Limb (tissue), 2 donors: Measurements from ENCODE around the gene RBMS3.
"Not testable (repeated sequence)": the region's sequence is repeated elsewhere in the genome, so short reads cannot be mapped to it uniquely, and the experiment has no call there.

Experiments
- DNase-seq, 2 donors: peaks; one replicate each; pipeline ENCODE4 v3.0.0-alpha.2; 2016; ENCODE audit errors: extremely low spot score in 2 of 2

The RBMS3 gene

DNA sequence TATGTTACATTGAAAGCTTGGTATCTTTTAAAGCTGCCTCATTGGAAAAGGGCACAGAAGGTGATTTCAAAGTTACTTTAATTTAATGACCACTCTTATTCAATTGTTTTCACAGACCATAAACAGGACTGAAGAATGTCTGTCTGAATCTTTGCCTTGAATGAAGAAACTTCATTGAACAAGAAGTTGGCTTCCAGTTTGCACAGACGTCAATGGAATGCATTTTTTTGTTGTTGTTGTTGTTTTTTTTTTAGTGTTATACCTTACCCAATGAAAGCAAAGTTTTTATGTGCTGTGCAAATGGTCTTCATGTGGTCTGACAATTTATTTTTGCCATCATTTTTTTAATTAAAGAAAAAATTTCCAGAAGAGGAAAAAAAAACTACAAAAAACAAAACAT, 722.9 kb downstream of the RBMS3 start:
- no peak for DNase-seq

DNA sequence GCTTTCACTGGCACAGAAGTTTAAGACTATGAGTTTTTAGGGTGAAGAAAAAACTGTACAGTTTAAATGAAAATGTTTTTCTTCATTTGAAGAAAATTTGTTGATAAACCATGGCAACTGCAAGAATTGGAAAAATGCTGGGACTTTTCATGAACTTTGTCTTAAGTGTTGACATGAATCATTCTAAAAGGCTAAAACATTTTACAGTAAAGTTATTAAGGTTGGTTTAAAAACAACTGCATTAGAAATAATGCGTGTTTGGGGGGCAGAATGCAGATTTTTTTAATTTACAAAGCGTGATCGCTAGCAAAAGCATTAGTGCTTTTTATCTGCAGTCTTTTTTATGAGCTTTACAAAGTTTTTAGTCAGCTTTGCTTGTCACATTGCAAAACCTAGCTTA, 723.6 kb downstream of the RBMS3 start:
- DNase-seq = no peak

DNA sequence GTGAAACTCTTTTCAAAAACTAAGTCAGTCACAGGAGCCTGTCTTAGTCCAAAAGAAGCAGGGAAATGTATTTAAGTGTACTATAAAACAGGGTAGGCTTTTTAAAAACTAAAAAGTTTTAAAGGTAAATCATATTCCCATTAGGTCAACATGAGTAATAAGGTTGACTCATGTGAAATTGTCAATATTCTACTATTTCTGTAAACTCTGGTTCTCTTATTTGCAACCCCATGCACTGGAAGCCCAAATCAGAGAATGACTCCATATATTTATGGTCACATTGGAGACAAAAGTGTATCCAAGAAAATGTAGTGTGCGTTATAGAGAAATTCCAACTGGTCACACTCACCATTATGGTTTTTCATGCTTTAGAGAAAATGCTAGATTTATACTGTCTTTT, 725.2 kb downstream of the RBMS3 start:
- DNase-seq = no peak

DNA sequence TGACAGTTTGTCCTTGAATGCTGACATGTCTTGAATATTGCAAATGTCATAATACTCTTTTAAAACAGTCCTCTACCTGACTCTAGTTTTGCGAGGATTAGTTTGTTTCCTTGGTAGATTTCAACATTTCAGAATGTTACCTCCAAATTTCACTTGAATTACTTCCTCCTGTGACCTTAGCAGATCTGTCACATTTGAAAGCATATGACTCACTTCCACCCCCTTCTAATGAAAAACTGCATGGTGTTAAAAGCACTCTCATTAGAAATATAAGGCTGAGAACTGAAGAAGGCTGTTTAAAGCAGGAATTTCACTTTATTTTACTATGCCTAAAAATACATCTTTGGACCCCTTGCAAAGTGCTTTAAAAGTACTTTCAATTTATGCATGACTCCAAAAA, 726.8 kb downstream of the RBMS3 start:
- no peak for DNase-seq

DNA sequence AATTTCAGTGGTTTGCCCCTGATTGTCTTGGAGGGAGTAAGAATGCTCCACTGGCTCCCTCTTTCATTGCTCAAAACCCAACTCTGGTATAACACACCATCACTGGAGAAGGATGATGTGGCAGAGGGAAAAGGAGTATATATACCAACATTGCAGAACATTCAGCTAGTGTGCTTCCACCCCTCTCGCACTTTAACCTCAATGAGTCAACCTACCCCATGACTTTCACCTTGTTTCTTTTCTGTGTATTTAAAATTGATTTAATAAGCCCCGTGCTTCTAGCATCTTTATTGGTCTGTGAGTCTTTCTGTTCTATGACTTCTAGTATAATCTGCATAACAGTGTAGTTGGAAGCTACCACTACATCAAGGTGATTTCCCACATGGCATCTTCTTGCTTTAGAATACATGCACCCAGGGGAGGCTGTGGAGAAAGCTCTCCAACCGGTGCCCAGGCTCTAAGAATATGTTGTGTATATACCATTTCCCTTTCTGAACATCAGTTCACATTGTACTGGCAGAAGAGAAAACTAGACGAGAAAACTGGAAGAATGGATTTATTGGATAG, 730.4 kb downstream of the RBMS3 start:
- no peak for DNase-seq

DNA sequence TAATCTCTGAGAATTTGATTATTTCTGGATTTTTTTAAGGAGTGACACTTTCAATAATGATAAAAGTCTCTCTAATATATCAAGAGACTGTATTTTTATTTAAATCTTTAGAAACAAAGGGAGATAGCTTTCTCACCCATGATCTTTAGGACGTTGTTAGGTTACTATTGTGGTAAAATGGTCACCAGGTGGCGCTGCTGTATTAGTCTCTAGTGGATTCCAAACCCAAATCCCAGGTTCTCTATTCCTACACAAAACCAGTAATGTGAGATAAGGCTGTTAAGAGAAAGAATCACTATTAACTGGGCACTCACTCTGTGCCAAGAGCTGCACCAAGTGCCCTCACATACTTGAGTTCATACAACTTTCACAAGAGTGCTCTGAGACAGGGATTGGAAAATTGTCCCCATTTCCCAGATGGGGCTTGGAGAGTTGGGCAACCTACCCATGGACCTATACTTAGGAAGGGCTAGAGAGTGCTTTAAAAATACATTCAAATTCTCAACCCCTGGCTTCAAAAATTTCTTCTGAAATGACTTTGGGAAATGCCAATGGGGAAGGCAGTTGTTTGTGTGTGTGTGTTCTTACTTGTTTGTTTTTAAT, 732.2 kb downstream of the RBMS3 start:
- DNase-seq = peak; percentile 38 to 51

DNA sequence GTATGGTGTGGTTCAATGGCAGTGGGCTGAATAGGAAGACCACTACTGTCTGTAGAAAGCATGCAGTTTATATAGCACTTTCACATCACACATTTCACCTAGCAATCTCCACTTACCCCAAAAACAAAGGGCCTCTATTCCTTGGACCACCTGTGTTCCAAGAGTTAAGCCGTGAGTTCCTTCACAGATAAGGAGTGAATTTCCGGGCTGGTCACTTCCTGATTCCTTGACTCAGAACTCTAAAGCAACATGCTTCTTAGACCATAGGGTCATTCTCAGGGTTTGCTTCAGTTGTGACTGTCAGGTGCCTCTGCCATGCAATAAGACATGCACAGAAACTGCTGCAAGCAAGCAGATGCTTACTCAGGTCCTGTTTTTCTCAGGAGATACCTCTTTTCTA, 737.0 kb downstream of the RBMS3 start:
- DNase-seq = no peak

DNA sequence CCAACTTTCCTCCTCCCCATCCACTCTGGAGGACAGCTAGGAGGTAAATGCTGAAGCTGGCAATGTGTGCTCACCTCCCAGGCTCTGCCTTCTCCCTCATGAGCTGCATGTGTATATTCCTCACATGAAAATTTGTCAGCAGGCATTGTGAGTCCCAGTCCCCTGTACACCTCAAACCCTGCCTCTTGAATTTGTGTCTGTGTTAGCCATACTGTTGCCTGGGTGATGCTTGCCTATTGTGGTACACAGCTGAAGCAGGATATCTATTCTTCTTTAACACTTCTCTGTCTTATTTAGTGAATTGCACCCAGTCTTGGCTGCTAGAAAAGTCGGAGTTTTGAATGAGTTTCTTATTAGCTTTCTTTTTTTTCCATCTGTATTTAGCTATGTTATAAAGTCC, 739.5 kb downstream of the RBMS3 start:
- no peak for DNase-seq

DNA sequence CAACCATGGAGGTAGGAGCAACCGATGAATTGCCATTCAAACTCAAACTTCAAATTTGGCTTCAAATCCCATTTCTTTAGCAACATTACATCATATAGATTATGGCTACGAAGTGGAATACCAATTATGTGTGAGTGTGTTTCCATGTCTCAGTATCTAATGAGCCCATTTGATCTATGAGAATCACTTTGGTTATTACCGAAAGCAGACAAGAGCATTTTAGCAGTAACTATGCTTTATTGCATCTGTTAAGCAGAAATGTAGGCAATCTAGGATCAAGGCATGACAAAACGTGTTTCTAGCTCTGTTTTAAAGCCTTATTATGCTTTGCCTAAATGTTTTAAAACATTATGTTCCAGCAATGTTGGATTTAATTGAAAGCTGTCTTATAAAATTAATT, 743.6 kb downstream of the RBMS3 start:
- DNase-seq = no peak

DNA sequence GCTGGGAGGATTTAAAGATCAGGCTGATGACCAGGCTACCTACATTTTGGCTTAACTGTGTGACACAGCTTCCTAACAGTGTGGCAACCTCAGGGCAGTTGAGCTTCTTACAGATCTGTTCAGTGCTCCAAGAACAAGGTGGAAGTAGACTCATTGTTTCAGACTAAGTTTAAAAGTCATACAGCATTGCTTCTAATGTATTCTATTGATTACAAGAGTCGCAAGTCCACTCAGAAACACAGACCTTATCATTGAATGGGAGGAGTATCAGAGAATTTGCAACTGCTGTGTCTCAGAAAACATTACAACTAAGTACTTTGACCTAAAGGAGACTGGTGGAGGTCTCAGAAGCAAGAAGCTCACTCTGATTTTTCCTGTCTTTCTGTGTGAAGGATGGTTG, 746.0 kb downstream of the RBMS3 start:
- DNase-seq = no peak

DNA sequence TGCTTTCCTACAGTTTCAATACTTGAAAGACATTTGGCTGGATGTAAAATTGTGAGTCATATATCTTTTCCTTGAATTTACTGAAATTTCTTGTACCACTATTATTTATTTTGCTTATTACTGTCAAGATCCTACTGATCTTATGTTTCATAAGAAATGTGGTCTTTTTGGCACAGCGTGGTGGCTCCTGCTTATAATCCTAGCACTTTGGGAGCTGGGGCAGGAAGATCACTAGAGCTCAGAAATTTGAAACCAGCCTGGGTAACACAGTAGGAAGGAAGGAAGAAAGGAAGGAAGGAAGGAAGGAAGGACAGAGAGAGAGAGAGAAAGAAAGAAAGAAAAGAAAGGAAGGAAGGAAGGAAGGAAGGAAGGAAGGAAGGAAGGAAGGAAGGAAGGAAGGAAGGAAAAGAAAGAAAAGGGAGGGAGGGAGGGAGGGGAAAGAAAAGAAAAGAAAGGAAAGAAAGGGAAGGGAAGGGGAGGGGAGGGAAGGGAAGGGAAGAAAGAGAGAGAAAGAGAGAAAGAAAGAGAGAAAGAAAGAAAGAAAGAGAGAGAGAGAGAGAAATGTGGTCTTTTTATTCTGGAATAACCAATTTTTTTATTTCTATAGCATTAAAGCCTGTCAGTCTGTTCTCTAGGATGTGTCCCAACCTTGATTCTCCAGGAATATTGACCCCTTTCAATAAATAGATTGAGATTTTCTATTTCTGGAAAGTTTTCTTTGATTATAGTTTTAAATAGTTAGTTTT, 753.5 kb downstream of the RBMS3 start:
- no peak for DNase-seq

DNA sequence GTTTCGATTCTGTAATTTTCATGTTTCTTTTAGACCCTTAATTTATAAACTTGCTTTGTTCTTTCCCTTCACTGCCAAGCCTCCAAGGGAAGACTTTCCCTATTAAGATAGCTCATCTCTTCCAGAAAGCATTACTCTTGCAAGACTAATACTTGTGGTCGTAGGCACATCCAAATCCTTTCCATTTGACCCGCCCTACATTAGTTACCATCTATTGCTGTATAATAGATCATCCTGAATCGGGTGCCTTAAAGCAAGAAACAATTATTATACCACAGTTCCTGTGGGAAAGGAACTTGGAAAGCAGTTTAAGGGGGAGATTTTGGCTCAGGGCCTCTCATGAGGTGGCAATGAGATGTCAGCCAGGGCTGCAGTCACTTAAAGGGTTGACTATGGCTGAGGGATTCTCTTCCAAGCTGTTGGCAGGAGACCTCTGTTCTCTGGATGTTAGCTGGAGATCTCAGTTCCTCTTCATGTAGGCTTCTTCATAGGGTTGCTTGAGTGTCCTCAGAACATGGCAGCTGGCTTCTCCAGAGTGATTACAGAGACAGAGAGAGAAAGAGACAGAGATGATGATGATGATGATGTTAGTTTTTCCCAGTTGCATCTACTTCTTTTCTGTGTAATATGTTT, 755.2 kb downstream of the RBMS3 start:
- DNase-seq = peak in 1 of 2 donors; percentile 15

DNA sequence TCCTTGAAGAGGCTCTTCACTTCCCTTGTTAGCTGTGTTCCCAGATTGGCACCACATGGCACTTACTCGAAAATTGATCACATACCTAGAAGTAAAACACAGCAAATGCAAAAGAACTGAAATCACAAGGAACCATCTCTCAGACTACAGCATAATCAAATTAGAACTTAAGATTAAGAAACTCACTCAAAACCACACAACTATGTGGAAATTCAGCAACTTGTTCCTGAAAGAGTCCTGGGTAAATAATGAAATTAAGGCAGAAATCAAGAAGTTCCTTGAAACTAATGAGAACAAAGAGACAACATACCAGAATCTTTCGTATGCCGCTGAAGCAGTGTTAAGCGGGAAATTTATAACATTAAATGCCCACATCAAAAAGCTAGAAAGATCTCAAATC, 759.3 kb downstream of the RBMS3 start:
- DNase-seq = no peak

DNA sequence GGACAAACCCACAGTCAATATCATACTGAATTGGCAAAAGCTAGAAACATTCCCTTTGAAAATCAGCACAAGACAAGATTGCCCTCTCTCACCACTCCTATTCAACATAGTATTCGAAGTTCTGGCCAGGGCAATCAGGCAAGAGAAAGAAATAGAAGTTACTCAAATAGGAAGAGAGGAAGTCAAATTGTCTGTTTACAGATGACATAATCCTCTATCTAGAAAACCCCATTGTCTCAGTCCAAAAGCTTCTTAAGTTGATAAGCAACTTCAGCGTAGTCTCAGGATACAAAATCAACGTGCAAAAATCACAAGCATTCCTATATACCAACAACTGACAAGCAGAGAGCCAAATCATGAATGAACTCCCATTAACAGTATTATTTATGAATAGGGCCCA, 760.6 kb downstream of the RBMS3 start:
- not testable (repeated sequence) for DNase-seq

DNA sequence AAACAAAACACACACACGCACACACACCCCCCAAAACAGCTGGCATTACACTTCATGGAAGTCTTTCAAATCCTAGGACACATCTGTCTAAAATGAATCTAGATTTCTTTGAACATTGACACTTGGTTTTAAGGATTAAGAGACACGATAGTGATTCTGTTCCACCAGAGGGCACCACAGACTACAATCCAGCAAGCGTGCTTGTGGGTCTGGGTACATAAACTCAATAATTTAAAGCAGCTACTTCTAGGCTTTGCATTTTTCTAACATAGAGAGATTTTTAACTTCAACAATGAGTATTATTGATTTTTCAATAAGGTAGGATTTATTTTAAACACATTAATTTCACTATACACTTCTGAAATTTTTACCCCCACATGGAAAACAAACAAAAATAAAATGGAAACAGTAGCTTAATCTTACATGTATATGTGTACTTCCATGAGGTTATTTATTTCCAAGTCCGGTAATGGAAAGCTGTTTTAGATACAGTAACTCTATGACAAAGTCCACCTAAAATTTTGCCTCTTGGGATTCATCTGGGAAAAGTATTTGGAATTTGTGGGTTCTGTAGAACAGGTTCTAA, 761.5 kb downstream of the RBMS3 start:
- peak; percentile 73 to 88 for DNase-seq

DNA sequence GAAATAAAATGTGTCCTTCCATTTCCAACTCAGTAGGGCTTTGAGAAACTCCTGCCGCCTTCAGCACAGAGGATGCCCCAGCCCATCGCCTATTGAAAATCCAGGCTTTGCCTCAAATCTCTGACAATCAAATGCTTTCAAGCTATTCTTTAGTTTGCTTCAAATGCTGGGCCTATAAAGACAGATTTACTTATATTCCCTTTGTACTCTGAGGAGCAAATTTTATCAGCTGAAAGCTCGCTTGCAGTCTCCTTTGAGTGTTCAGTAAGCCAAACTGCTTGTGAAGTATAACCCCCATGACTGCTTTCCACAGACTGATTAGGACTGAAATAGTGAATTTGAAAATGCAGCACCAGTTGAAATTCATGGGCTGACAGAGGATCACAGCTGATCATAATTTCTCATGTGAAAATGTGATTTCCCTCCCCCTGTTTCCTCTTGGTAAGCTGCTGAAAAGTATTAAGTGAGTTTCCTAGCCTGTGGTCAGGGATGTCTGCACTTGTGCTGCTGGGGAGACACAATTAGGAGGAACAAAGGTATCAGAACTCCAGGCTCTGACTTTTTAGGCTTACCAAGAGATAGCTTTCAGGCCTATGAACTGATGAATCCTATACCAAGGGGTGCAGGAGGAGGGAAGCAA, 762.2 kb downstream of the RBMS3 start:
- no peak for DNase-seq

DNA sequence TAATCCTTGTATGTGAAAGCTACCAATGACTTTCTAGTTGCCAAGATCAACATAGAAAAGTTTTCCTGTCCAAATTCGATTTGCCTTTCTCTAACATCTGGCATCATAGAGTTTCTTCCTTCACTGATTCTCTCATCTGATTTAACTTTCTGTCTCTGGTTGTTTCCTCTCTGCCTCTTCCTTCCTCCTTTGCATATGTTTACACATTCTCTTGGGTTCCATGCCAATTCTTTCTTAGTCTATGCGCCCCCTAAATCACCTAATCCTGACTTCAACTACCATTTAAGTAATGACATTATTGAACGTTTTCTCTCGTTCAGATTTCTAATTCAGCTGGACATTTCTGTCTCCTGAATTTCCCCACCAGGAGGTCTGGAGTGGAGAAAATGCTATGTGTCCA, 763.6 kb downstream of the RBMS3 start:
- DNase-seq = no peak

DNA sequence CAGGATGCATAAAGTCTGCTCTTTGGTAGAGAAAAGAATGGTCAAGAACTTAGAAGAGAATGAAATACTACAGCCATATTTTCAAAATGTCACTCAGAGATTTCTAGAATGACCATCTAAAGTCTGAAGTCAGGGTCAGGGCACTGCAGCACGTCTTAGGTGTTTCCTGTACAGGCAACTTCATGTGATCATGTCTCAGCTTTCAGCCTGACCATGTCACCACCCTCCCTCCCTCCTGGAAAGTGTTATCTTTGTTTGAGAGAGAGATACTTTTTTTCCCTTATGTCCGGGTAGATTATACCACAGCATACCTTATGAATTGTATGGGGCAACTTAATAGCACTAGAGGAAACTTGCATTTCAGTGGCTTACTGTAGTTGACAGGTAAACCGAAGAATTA, 767.6 kb downstream of the RBMS3 start:
- no peak for DNase-seq

DNA sequence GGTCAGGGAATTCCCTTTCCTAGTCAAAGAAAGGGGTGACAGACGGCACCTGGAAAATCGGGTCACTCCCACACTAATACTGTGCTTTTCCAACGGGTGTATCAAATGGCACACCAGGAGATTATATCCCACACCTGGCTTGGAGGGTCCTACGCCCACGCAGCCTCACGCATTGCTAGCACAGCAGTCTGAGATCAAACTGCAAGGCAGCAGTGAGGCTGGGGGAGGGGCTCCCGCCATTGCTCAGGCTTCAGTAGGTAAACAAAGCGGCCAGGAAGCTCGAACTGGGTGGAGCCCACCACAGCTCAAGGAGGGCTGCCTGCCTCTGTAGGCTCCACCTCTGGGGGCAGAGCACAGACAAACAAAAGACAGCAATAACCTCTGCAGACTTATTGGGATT, 769.2 kb downstream of the RBMS3 start:
- DNase-seq = not testable (repeated sequence)

DNA sequence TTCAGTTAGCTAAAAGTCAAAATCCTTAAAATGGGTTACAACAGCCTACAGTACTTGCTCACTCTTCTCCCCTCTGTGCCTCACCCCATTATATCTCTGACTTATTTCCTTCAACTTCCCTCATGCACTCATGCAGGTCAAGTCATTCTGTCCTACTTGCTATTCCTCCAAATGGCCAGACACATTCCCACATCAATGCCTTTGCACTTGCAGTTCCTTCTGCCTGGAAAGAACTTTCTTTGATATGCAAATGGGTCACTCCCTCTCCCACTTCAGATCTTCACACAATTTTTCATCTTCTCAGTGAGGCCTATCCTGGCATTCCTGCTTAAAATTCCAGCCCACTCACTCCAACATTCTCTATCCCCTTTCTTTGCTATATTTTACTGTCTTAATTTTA, 778.4 kb downstream of the RBMS3 start:
- no peak for DNase-seq
